Measurements from ENCODE around the gene MIX23.
A peak's percentile ranks its signal among the peaks of the same experiment; 100 is the strongest.

The MIX23 gene

DNA sequence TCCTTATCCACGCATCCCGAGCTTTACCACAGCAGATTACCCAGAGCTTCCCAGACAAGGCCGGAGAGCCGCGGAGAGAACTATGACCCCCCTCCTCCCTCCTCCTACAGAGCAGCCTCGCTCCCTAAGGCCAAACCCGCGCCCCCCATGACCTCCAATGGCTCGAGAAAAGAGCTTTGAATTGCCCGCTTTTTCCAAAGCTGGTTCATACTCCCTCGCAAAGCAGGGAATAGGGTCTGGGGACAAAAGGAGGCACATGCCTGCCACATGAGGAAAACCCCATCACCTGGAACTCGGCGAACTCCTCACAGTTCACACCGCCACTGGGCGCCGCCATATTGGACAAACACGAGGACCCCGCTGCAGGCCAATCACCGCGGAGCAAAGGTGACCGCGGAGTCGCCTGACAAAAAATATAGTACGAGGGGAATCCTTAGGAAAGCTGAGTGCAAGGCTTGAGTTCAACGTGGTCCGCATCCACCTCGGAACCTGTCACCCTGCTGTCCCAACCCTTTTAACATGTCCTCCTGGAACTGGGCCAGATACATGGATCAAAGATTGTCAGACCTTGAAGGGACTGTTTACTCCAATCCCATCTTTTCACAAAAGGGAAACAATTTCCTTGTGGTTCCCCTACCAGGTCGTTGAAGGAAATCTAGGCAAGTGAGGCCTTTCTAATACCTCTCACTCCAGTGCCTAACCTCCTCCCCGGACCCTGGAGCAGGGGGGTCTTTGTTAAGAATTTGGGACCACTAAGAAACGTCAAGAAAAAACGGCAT is at the start of gene MIX23:
MIX23 (minus strand) TSS at position 344 of the 779 bp plus-strand sequence; CDS start at position 337, 7 bp downstream.
- TF ChIP-seq MYC (IDR thresholded peaks at IDR 0.05; ENCODE audit: low read depth, low read length) (peak; percentile 69), POLR2A (IDR thresholded peaks at IDR 0.05; ENCODE audit: extremely low read depth, insufficient read length) (peak; percentile 61)
- TF ChIP-seq, protein P1, sequence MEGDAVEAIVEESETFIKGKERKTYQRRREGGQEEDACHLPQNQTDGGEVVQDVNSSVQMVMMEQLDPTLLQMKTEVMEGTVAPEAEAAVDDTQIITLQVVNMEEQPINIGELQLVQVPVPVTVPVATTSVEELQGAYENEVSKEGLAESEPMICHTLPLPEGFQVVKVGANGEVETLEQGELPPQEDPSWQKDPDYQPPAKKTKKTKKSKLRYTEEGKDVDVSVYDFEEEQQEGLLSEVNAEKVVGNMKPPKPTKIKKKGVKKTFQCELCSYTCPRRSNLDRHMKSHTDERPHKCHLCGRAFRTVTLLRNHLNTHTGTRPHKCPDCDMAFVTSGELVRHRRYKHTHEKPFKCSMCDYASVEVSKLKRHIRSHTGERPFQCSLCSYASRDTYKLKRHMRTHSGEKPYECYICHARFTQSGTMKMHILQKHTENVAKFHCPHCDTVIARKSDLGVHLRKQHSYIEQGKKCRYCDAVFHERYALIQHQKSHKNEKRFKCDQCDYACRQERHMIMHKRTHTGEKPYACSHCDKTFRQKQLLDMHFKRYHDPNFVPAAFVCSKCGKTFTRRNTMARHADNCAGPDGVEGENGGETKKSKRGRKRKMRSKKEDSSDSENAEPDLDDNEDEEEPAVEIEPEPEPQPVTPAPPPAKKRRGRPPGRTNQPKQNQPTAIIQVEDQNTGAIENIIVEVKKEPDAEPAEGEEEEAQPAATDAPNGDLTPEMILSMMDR (IDR thresholded peaks at IDR 0.05; ENCODE audit: low read depth, low read length) = no peak
- TF ChIP-seq, protein P2, sequence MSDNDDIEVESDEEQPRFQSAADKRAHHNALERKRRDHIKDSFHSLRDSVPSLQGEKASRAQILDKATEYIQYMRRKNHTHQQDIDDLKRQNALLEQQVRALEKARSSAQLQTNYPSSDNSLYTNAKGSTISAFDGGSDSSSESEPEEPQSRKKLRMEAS (IDR thresholded peaks at IDR 0.05; ENCODE audit: low read depth, low read length) = peak; percentile 88
- H3K4me3 ChIP-seq (ENCODE audit: low read depth, low read length) = peak within 1 kb of the TSS; percentile 96
- peak; percentile 89 for DNase-seq (ENCODE audit: low read depth)

DNA sequence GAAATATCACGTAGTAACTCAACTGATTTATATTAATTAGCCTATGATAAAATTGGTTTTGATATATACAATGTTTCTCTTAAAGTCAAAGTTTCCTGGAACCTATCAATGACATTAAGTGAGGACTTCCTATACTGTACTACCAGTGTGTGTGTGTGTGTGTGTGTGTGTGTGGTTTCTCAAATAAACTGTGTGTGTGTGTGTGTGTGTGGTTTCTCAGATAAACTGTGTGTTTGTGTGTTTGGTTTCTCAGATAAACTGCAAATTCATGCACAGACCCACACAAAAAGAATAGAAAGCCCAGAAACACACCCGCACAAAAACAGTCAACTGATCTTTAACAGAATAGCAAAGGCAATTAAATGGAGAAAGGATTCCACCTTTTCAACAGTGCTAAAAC is 47.3 kb upstream of the MIX23 start:
- no peak overlapping the region for H3K4me3 ChIP-seq (ENCODE audit: low read depth, low read length)
- TF ChIP-seq MYC (IDR thresholded peaks at IDR 0.05; ENCODE audit: low read depth, low read length) (no peak), POLR2A (IDR thresholded peaks at IDR 0.05; ENCODE audit: extremely low read depth, insufficient read length) (no peak)
- TF ChIP-seq, protein P2 (IDR thresholded peaks at IDR 0.05; ENCODE audit: low read depth, low read length) = no peak
- TF ChIP-seq, protein P1 (IDR thresholded peaks at IDR 0.05; ENCODE audit: low read depth, low read length) = no peak
- no peak for DNase-seq (ENCODE audit: low read depth)

DNA sequence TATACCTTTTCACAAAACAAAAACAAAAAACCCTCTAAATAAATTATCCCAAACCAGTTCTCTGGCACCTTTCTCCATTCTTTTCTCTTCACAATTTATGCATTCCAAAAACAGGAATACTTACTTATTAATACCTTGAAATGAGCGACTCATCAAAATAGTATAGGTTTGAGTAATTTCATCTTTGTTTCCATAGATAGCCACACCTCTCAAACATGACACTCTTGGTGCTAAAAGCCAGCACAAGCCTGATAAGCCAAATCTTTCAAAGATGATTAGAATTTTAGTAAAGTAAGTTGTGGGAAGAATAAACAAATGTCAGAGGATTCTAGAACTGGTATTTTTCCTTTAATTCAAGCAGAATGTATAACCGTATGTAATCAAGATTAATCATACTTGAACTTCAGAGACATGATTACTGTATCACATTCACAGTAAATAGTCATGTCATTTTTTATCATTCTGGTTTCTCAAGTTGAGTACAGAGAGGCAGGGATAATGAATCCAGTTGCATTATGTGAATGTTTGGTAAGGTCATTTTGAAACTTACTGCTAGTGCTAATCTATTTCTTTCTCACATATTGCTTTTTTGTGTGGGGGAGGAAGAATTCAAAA is 44.9 kb upstream of the MIX23 start:
- no peak overlapping the region for H3K4me3 ChIP-seq (ENCODE audit: low read depth, low read length)
- no peak for DNase-seq (ENCODE audit: low read depth)
- TF ChIP-seq POLR2A (IDR thresholded peaks at IDR 0.05; ENCODE audit: extremely low read depth, insufficient read length) (no peak), MYC (IDR thresholded peaks at IDR 0.05; ENCODE audit: low read depth, low read length) (no peak)
- TF ChIP-seq, protein P1 (IDR thresholded peaks at IDR 0.05; ENCODE audit: low read depth, low read length) = no peak
- TF ChIP-seq, protein P2 (IDR thresholded peaks at IDR 0.05; ENCODE audit: low read depth, low read length) = no peak

DNA sequence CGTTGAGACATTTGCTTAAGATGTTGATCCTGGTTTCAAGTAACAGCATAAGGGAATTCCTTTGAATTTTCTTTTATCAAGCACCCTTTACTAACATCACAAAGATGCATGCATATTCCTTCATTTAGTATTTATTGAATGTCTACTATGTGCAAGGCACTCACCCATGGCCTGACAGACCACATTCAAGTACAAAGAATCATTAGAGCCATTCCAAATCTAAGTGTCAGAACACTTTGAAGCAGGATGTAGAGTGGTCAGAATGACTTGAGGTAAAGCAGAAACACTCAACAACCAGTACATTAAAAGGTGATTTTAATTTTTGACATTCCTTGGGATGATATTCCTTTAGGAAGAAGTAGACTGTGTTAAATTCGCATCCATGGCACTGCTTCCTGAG is 38.8 kb upstream of the MIX23 start:
- H3K4me3 ChIP-seq (ENCODE audit: low read depth, low read length) = no peak overlapping the region
- TF ChIP-seq, protein P2 (IDR thresholded peaks at IDR 0.05; ENCODE audit: low read depth, low read length) = no peak
- no peak for TF ChIP-seq POLR2A (IDR thresholded peaks at IDR 0.05; ENCODE audit: extremely low read depth, insufficient read length)
- TF ChIP-seq MYC (IDR thresholded peaks at IDR 0.05; ENCODE audit: low read depth, low read length) = no peak
- TF ChIP-seq, protein P1 (IDR thresholded peaks at IDR 0.05; ENCODE audit: low read depth, low read length) = no peak
- DNase-seq (ENCODE audit: low read depth) = no peak

DNA sequence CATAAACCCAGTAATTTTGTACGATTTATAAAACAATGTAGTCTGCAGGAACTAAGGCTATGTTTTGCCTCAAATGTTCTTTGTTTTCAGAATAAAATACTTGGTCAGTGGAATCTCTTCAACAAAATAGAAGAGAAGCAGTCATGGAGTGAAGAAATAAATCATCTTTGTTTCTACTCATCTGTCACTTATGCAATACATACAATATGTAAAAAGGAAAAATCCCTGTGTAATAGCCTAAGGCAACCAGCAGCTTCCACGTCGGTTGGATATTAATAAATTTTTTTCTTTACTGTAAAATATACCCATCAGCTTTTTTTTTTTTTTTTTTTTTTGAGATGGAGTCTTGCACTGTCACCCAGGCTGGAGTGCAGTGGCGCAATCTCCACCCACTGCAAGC is 38.1 kb upstream of the MIX23 start:
- TF ChIP-seq, protein P1 (IDR thresholded peaks at IDR 0.05; ENCODE audit: low read depth, low read length) = no peak
- TF ChIP-seq MYC (IDR thresholded peaks at IDR 0.05; ENCODE audit: low read depth, low read length) = no peak
- no peak for TF ChIP-seq POLR2A (IDR thresholded peaks at IDR 0.05; ENCODE audit: extremely low read depth, insufficient read length)
- TF ChIP-seq, protein P2 (IDR thresholded peaks at IDR 0.05; ENCODE audit: low read depth, low read length) = no peak
- DNase-seq (ENCODE audit: low read depth) = no peak
- no peak overlapping the region for H3K4me3 ChIP-seq (ENCODE audit: low read depth, low read length)

Measured in NB4 (cell line).